A549 (cell line): ENCODE measurements around the gene CNTF. TPM values are rescaled to one million over a fixed set of nuclear protein-coding genes. Genes with fewer than 3 reads are reported as not detected.

ENCODE experiments used
- ATAC-seq, 2 experiments: fragments of 200-7000 bp in 1 of 2; fragments of >200 bp in 1 of 2; cut with Nextera tagmentation in 1 of 2; cut with Tn5 transposase in 1 of 2; 3 replicates each; pipeline versions ENCODE4 v1.8.0 to v1.9.1; 2018 to 2020; ENCODE audit warnings: mild to moderate bottlenecking in 1 of 2, moderate library complexity in 1 of 2
- CTCF ChIA-PET: fragments of 300-600 bp; sonication (Branson Sonifier 250); formaldehyde crosslinking; extraction: SDS; loops from one replicate; lab custom pipeline; 2021; ENCODE audit warnings: antibody characterized with exemption, inconsistent platforms; lab: Yijun Ruan, JAX
- POLR2A ChIA-PET: fragments of 350-600 bp; formaldehyde crosslinking; extraction: SDS; loops from one replicate; lab custom pipeline; 2021; ENCODE audit warnings: antibody characterized with exemption, inconsistent platforms; lab: Yijun Ruan, JAX
- DNase-seq, 2 experiments: peaks; one replicate each; pipeline versions ENCODE4 v3.0.0 to v3.0.0-alpha.2; 2011 to 2016; ENCODE audit warnings: low read depth in 1 of 2, low spot score in 1 of 2
- FAIRE-seq: peaks from 2 replicates; lab custom pipeline; 2011; peaks lifted over from hg19 to GRCh38; lab: Jason Lieb, UNC
- H3K27ac ChIP-seq, 2 experiments: fragments of >200 bp; sonication (Bioruptor Twin); formaldehyde crosslinking; 3 replicates each; pipeline ENCODE4 v1.5.1; 2016 to 2017
- H3K4me1 ChIP-seq: fragments of >200 bp; sonication (Bioruptor Twin); formaldehyde crosslinking; 3 replicates; pipeline ENCODE4 v1.6.1; 2016
- H3K4me2 ChIP-seq: fragments of >200 bp; sonication (Bioruptor Twin); formaldehyde crosslinking; 3 replicates; pipeline ENCODE4 v1.6.1; 2016
- H3K4me3 ChIP-seq: fragments of >200 bp; sonication (Bioruptor Twin); formaldehyde crosslinking; 3 replicates; pipeline ENCODE4 v1.5.1; 2016
- H3K9me3 ChIP-seq: fragments of >200 bp; sonication (Bioruptor Twin); formaldehyde crosslinking; 3 replicates; pipeline ENCODE4 v1.6.1; 2016
- BHLHE40 ChIP-seq: IDR thresholded peaks from 2 replicates; pipeline ENCODE4 v1.6.1; 2012; ENCODE audit warnings: low read depth, low read length, inconsistent platforms
- CBX8 ChIP-seq: fragments of 200-600 bp; sonication (generic); IDR thresholded peaks from 2 replicates; pipeline ENCODE4 v1.6.1; 2016
- CEBPB ChIP-seq, 2 experiments: fragments of >200 bp in 1 of 2; sonication (Bioruptor Twin) in 1 of 2; formaldehyde crosslinking in 1 of 2; IDR thresholded peaks; 2 replicates each; pipeline ENCODE4 v1.6.1; 2012 to 2016
- EHF ChIP-seq: fragments of 250-450 bp; sonication (Bioruptor Pico); IDR thresholded peaks from 2 replicates; pipeline ENCODE4 v1.5.0; 2020; ENCODE audit warnings: mild to moderate bottlenecking
- ELK1 ChIP-seq: fragments of 150-350 bp; IDR thresholded peaks from 2 replicates; pipeline ENCODE4 v1.6.1; 2014; ENCODE audit warnings: low read depth, mild to moderate bottlenecking, low read length
- FOSB ChIP-seq: fragments of 250-450 bp; sonication (Bioruptor Pico); IDR thresholded peaks from 2 replicates; pipeline ENCODE4 v1.5.0; 2020; ENCODE audit warnings: mild to moderate bottlenecking, moderate library complexity
- FOXS1 ChIP-seq: fragments of 250-450 bp; sonication (Bioruptor Pico); IDR thresholded peaks from 2 replicates; pipeline ENCODE4 v1.5.0; 2020; ENCODE audit warnings: mild to moderate bottlenecking, moderate library complexity
- GATA3 ChIP-seq: IDR thresholded peaks from 2 replicates; pipeline ENCODE4 v1.6.1; 2012; ENCODE audit warnings: borderline replicate concordance
- HOXB13 ChIP-seq: fragments of 250-450 bp; sonication (Bioruptor Pico); IDR thresholded peaks from 2 replicates; pipeline ENCODE4 v1.5.0; 2020; ENCODE audit warnings: low read depth, mild to moderate bottlenecking, moderate library complexity
- JUNB ChIP-seq: fragments of >200 bp; sonication (Bioruptor Twin); formaldehyde crosslinking; IDR thresholded peaks from 2 replicates; pipeline ENCODE4 v1.6.1; 2016
- MAZ ChIP-seq: fragments of 150-350 bp; IDR thresholded peaks from 2 replicates; pipeline ENCODE4 v1.6.1; 2014; ENCODE audit warnings: antibody characterized with exemption, low read depth, low read length, borderline replicate concordance
- MYC ChIP-seq: IDR thresholded peaks from 2 replicates; pipeline ENCODE4 v1.6.1; 2012; ENCODE audit warnings: mild to moderate bottlenecking, inconsistent platforms, low read length, improper control_type of control experiment, borderline replicate concordance
- NFE2L2 ChIP-seq: fragments of 150-350 bp; conservative IDR thresholded peaks from 2 replicates; pipeline ENCODE4 v1.6.1; 2014; ENCODE audit warnings: low read length
- NR3C1 ChIP-seq: fragments of >200 bp; sonication (Bioruptor Twin); formaldehyde crosslinking; IDR thresholded peaks from 3 replicates; pipeline ENCODE4 v1.6.1; 2017
- POLR2AphosphoS2 ChIP-seq: conservative IDR thresholded peaks from 2 replicates; pipeline ENCODE4 v1.6.1; 2012; ENCODE audit warnings: low read length, improper control_type of control experiment, inconsistent platforms
- SREBF2 ChIP-seq: fragments of 450-650 bp; IDR thresholded peaks from 2 replicates; pipeline ENCODE4 v1.6.1; 2014; ENCODE audit warnings: mild to moderate bottlenecking, moderate library complexity
- TFCP2L1 ChIP-seq: fragments of 250-450 bp; sonication (Bioruptor Pico); IDR thresholded peaks from 2 replicates; pipeline ENCODE4 v1.5.0; 2021; ENCODE audit warnings: mild to moderate bottlenecking
- TP53 ChIP-seq: fragments of 250-450 bp; sonication (Bioruptor Pico); IDR thresholded peaks from 2 replicates; pipeline ENCODE4 v1.5.0; 2021; ENCODE audit warnings: mild to moderate bottlenecking, moderate library complexity
- USF2 ChIP-seq: fragments of 450-650 bp; IDR thresholded peaks from 2 replicates; pipeline ENCODE4 v1.6.1; 2014; ENCODE audit warnings: antibody characterized with exemption
- ZFP36 ChIP-seq: fragments of 450-650 bp; IDR thresholded peaks from 2 replicates; pipeline ENCODE4 v1.6.1; 2014; ENCODE audit warnings: borderline replicate concordance; ENCODE audit not compliant: partially characterized antibody
- ZNF302 ChIP-seq: fragments of 250-450 bp; sonication (Bioruptor Pico); IDR thresholded peaks from 2 replicates; pipeline ENCODE4 v1.9.0; 2021; ENCODE audit warnings: inconsistent platforms, mild to moderate bottlenecking, moderate library complexity
- WGBS: methylation state at CpG from one replicate; pipeline ENCODE4 v1.1.6; 2017; ENCODE audit errors: missing lambda C conversion rate; 5-methylcytosine and 5-hydroxymethylcytosine counted together
- polyA plus RNA-seq, 4 experiments: library from polyadenylated mRNA; depleted of rRNA in 3 of 4; stranded (reverse); fragments of >200 nt; fragmentation: RNase III in 1 of 4; extraction: RNeasy Plus Mini Kit Qiagen cat#74134 plus additional on column Dnase treatment in 1 of 4; gene quantifications; 2 replicates in 3 of 4; 3 replicates in 1 of 4; pipeline ENCODE4 v1.2.3, GENCODE V29; 2011 to 2017
- TF ChIP-seq, protein P1 (sequence below): IDR thresholded peaks from 2 replicates; pipeline ENCODE4 v1.6.1; 2012
- TF ChIP-seq, protein P2 (sequence below): fragments of 250-450 bp; sonication (Bioruptor Pico); IDR thresholded peaks from 2 replicates; pipeline ENCODE4 v1.5.0; 2020; ENCODE audit warnings: low read depth, mild to moderate bottlenecking, moderate library complexity
- TF ChIP-seq, protein P3 (sequence below): fragments of >200 bp; sonication (Bioruptor Twin); formaldehyde crosslinking; IDR thresholded peaks from 3 replicates; pipeline ENCODE4 v1.6.1; 2016

The CNTF gene
- polyA plus RNA-seq, 2 of the 4 experiments (the other 2 are of a cell fraction): 1.3 TPM

- ChIA-PET POLR2A (interaction anchor here (1.2 kb wide), 1 partner anchor 29 kb away, joined by 3 read pairs; no protein-coding TSS in a partner anchor), CTCF (interaction anchor here (1.3 kb wide), 2 partner anchors 23 to 46 kb away, joined by 3 to 4 read pairs; no protein-coding TSS in a partner anchor)
- peaks cover 17% of the 10 kb centered on the region; the same call in 2 of the 3 replicates for H3K4me1 ChIP-seq
- TF ChIP-seq CEBPB (IDR thresholded peaks at IDR 0.05) (peak in 1 of 2 experiments; percentile 30; a peak in 1 of 4 replicates), GATA3 (no peak)
- WGBS: 91% methylated on average over 4 of the region's 4 CpGs
- H3K4me2 ChIP-seq: no peak overlapping the region
- DNase-seq (no peak), FAIRE-seq (no peak), ATAC-seq (no peak)
- H3K27ac ChIP-seq: no peak overlapping the region
- no peak overlapping the region for H3K4me3 ChIP-seq
- H3K9me3 ChIP-seq: no peaks in the 10 kb centered on the region
Observed at GRCh38 chr11:58606930-58607714, 15.3 kb upstream of the CNTF start.

DNA sequence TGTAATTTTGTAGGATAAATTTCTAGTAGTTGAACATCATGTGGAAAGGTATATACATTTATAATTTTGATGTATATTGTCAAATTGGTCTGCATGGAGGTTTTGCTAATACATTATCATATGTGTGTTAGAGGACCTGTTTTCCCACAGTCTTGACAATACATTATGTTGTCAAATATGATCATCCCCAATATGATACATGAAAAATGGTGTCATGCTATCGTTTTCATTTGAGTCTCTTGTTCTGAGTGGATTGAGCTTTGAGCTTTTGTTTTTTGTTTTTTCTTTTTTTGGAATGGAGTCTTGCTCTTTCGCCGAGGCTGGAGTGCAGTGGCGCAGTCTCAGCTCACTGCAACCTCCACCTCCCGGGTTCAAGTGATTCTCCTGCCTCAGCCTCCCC, 14.1 kb upstream of the CNTF start:
- H3K4me1 ChIP-seq: peaks cover 17% of the 10 kb centered on the region; the same call in 2 of the 3 replicates
- no peak overlapping the region for H3K4me2 ChIP-seq
- H3K27ac ChIP-seq: no peak overlapping the region
- DNase-seq: no peak
- no peak for FAIRE-seq
- ChIA-PET CTCF (no interaction called here), POLR2A (no interaction called here)
- no peak overlapping the region for H3K4me3 ChIP-seq
- ATAC-seq: no peak
- H3K9me3 ChIP-seq: no peaks in the 10 kb centered on the region
- TF ChIP-seq, protein P1, sequence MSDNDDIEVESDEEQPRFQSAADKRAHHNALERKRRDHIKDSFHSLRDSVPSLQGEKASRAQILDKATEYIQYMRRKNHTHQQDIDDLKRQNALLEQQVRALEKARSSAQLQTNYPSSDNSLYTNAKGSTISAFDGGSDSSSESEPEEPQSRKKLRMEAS: no peak
- TF ChIP-seq FOSB (CRISPR knock-in tag): no peak
- TF ChIP-seq SREBF2: no peak
- TF ChIP-seq NR3C1: no peak
- TF ChIP-seq HOXB13 (CRISPR knock-in tag): no peak
- TF ChIP-seq TP53 (CRISPR knock-in tag): no peak
- TF ChIP-seq MAZ: no peak
- TF ChIP-seq FOXS1 (CRISPR knock-in tag): no peak
- no peak for TF ChIP-seq NFE2L2
- no peak for TF ChIP-seq USF2
- no peak for TF ChIP-seq MYC
- TF ChIP-seq CEBPB (IDR thresholded peaks at IDR 0.05): no peak
- no peak for TF ChIP-seq CBX8
- no peak for TF ChIP-seq JUNB
- 94% methylated on average over 5 of the region's 5 CpGs for WGBS

DNA sequence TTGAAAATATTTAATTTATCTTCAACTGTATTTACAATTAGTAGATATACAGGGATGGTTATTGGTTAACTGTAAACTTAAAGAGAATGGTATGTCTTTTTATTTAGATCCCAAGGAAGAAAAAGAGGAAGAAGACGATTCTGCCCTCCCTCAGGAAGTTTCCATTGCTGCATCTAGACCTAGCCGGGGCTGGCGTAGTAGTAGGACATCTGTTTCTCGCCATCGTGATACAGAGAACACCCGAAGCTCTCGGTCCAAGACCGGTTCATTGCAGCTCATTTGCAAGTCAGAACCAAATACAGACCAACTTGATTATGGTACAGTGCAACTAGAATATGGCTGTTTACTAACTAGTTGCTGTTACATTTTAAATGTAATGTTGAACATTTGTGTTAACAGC, 12.7 kb upstream of the CNTF start:
- ChIA-PET POLR2A (no interaction called here), CTCF (interaction anchor here (0.6 to 1.1 kb wide), 2 partner anchors 20 to 486 kb away, joined by 3 read pairs; no protein-coding TSS in a partner anchor)
- Histone ChIP-seq H3K27ac (no peak overlapping the region), H3K4me1 (peaks cover 17% of the 10 kb centered on the region; the same call in 2 of the 3 replicates), H3K4me3 (no peak overlapping the region), H3K9me3 (no peaks in the 10 kb centered on the region), H3K4me2 (no peak overlapping the region)
- DNase-seq (no peak), ATAC-seq (no peak), FAIRE-seq (no peak)
- no peak for TF ChIP-seq EHF (CRISPR knock-in tag)
- no peak for TF ChIP-seq ELK1
- TF ChIP-seq ZNF302 (CRISPR knock-in tag): no peak
- TF ChIP-seq POLR2AphosphoS2: no peak
- TF ChIP-seq USF2: no peak
- TF ChIP-seq, protein P2, sequence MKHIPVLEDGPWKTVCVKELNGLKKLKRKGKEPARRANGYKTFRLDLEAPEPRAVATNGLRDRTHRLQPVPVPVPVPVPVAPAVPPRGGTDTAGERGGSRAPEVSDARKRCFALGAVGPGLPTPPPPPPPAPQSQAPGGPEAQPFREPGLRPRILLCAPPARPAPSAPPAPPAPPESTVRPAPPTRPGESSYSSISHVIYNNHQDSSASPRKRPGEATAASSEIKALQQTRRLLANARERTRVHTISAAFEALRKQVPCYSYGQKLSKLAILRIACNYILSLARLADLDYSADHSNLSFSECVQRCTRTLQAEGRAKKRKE: no peak
- no peak for TF ChIP-seq NR3C1
- TF ChIP-seq, protein P1: no peak
- no peak for TF ChIP-seq TFCP2L1
- no peak for TF ChIP-seq GATA3
- TF ChIP-seq MAZ: no peak
- TF ChIP-seq, protein P3, sequence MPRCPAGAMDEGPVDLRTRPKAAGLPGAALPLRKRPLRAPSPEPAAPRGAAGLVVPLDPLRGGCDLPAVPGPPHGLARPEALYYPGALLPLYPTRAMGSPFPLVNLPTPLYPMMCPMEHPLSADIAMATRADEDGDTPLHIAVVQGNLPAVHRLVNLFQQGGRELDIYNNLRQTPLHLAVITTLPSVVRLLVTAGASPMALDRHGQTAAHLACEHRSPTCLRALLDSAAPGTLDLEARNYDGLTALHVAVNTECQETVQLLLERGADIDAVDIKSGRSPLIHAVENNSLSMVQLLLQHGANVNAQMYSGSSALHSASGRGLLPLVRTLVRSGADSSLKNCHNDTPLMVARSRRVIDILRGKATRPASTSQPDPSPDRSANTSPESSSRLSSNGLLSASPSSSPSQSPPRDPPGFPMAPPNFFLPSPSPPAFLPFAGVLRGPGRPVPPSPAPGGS: no peak
- TF ChIP-seq HOXB13 (CRISPR knock-in tag): no peak
- no peak for TF ChIP-seq BHLHE40
- TF ChIP-seq ZFP36: no peak
- WGBS: 91% methylated on average over 8 of the region's 8 CpGs
